ENCODE data around the gene ROBO1.

GRCh38 chr3:79247725-79248043 lies 520.1 kb downstream of the ROBO1 start:
- no peak for TF ChIP-seq EZH2 (IDR thresholded peaks at IDR 0.05)
- peak; percentile 30; the same call in 1 of the 2 replicates for TF ChIP-seq POLR2AphosphoS5 (IDR thresholded peaks at IDR 0.05; ENCODE audit: borderline replicate concordance, low read depth, low read length)
- TF ChIP-seq FOXP2 (optimal IDR thresholded peaks at IDR 0.05; ENCODE audit: control extremely low read depth, extremely low read length, insufficient read depth) = no peak

All from SK-N-MC (cell line).